Retinal pigment epithelial cell (primary cell): Measurements from ENCODE around the gene SKOR1.

Experiments used
- DNase-seq: peaks from one replicate; pipeline ENCODE4 v3.0.0-alpha.2; 2010; ENCODE audit warnings: low read depth
- H3K4me3 ChIP-seq: 2 replicates; pipeline ENCODE4 v1.5.1; 2011; ENCODE audit warnings: mild to moderate bottlenecking, low read length, control low read depth, moderate library complexity
- TF ChIP-seq, protein P1 (sequence below): conservative IDR thresholded peaks from 2 replicates; pipeline ENCODE4 v1.5.1; 2011; ENCODE audit warnings: low read depth, low read length, control low read depth, inconsistent platforms

Gene SKOR1

DNA sequence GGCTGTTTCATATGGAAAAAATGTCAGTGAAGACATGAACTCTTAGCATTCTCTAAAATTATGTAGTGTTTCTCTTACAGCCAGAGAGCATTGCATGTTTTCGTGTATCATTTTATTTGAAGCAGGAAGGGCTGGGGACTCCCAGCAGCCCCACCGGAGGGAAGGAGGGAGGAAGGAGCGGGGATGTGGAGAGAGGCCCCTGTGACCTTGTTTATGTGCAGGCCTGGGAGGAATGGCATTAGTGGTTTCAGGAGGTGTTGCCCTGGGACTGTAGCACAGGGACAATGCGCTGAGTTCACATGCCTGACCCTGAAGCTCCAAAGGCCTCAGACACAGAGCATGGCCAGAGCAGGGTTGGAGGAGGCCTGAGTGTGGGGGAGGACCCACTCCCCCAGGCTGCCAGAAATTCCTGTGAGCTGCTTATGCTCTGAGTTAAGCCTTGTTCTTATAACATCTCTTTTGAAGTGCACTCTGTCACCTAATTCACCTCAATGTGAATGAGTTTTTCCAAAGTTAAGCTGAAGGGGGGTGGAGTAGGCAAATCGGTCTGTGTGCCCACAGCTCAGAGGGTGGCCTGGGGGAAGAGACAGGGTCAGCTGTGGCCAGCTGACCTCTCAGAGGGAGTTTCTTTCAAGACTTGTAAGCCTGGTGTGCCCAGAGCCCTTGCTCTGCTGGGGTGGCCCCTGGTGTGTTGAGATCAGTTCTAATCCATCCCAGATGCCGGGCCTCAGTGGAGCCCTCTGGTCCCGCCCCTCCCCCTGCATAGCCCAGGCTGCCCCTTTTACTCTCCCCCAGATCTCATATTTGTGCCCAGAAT, 18.5 kb downstream of the SKOR1 start:
- peak; percentile 58 for DNase-seq
- no peak overlapping the region for H3K4me3 ChIP-seq
- TF ChIP-seq, protein P1, sequence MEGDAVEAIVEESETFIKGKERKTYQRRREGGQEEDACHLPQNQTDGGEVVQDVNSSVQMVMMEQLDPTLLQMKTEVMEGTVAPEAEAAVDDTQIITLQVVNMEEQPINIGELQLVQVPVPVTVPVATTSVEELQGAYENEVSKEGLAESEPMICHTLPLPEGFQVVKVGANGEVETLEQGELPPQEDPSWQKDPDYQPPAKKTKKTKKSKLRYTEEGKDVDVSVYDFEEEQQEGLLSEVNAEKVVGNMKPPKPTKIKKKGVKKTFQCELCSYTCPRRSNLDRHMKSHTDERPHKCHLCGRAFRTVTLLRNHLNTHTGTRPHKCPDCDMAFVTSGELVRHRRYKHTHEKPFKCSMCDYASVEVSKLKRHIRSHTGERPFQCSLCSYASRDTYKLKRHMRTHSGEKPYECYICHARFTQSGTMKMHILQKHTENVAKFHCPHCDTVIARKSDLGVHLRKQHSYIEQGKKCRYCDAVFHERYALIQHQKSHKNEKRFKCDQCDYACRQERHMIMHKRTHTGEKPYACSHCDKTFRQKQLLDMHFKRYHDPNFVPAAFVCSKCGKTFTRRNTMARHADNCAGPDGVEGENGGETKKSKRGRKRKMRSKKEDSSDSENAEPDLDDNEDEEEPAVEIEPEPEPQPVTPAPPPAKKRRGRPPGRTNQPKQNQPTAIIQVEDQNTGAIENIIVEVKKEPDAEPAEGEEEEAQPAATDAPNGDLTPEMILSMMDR, result no peak

DNA sequence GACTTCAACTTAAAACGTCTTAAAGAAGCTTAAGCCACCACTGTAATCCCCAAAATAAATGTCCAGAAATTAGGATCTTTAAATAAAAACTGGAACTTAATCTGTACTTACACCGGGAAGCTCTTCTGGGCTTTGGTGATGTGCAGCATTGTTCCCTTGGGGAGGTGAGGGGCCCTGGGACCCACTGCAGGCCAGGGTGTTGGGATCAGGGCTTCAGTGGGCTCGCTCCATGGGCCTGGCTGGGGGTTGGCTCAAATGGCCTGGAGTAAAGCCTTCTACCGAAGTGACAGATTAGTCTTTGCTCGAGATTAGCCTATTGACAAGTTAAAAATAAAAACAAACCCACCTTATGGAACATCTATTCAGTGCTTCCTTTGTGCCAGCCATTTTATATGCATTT, 20.7 kb downstream of the SKOR1 start:
- no peak overlapping the region for H3K4me3 ChIP-seq
- DNase-seq, result no peak
- TF ChIP-seq, protein P1, result no peak

DNA sequence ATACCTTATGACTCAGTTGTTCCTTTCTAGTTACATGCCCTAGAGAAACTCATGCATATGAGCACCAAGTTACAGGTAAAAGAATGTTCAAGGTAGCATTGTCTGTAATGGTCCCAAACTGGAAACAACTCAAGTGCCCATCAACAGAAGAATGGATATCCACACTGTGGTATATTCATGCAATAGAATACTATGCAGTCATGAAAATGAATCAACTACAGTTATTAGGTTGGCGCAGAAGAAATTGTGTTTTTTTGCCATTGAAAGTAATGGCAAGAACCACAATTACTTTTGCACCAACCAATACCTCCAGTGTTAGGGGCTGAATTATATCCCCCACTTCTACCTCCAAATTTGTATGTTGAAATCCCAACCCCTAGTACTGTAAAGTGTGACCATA, 24.2 kb downstream of the SKOR1 start:
- H3K4me3 ChIP-seq, result no peak overlapping the region
- no peak for DNase-seq
- TF ChIP-seq, protein P1, result no peak

DNA sequence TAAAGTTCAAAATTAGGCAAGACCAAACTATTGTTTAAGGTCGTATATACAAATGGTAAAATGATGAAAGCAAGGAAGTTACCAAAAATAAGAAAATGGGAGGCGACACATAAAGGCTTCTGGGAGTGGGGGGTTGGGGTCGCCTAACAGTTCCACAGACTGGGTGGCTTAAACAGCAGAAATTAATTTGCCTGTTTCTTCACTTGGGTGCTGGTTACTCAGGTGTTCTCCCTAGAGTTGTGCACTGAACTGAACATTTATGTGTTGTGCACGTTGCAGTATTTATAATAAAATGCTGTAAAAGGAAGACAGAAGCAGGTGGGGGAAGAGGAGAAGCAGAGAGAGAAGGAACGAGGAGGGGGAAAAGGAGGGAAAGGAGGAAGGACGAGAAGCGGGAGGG, 25.0 kb downstream of the SKOR1 start:
- no peak for DNase-seq
- no peak overlapping the region for H3K4me3 ChIP-seq
- TF ChIP-seq, protein P1, result no peak

DNA sequence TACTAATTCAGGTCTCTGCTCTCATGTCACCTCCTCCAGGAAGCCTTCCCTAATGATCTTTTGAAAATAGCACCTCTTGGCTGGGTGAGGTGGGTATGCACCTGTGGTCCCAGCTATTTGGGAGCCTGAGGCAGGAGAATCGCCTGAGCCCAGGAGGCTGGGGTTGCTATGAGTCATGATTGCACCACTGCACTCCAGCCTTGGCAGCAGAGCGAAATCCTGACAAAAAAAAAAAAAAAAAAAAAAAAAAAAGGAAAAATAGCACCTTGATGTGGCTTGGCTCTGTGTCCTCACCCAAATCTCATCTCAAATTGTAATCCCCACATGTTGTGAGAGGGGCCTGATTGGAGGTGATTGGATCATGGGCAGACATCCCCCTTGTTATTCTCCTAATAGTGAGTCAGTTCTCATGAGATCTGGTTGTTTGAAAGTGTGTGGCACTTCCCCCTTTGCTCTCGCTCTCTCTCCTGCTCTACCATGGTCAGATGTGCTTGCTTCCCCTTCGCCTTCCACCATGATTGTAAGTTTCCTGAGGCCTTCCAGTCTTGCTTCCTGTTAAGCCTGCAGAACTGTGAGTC, 25.8 kb downstream of the SKOR1 start:
- TF ChIP-seq, protein P1, result no peak
- no peak overlapping the region for H3K4me3 ChIP-seq
- DNase-seq, result no peak

DNA sequence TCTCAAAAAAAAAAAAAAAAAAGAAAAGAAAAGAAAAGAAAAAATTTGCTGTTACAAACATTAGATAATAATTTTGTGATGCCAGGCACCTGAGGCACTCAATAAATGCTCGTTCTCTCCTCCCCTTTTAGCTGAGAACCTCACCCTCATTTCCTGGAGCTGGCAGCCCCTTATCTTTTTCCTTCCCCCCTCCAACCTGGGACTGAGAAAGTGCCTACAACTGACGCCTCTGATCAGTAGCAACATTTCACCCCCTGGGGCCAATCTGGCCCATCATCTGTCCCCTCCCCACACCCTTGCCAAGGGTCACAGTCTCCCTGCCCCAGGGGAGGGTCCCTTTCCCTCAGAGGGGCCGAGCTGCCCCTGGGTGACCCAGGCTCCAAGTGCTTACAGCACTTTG, 27.1 kb downstream of the SKOR1 start:
- no peak overlapping the region for H3K4me3 ChIP-seq
- DNase-seq, result no peak
- TF ChIP-seq, protein P1, result no peak

DNA sequence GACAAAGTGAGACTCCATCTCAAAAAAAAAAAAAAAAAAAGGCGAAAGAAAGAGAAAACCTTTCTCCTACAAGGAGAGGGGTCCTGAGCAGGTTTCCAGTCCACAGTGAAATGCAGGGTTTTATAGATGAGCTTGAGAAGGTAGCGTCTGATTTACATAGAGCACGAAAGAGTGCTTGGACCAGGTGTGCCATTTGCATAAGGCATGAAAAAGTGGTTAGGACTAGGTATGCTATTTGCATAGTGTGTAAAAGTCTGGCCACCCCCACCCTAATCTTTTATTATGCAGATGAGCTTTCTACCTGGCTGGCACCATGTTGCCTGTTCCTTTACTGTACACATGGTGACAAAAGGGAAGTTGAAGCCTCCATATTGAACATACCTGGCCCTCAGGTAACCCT, 28.1 kb downstream of the SKOR1 start:
- no peak overlapping the region for H3K4me3 ChIP-seq
- TF ChIP-seq, protein P1, result no peak
- no peak for DNase-seq
